Skeletal muscle satellite cell (primary cell): ENCODE data around the gene TBC1D1.

Experiments used
- H3K27me3 ChIP-seq: 2 replicates; pipeline ENCODE4 v1.7.0; 2013; ENCODE audit warnings: low read length; ENCODE audit not compliant: control insufficient read depth, insufficient read depth
- H3K36me3 ChIP-seq: 2 replicates; pipeline ENCODE4 v1.7.0; 2013; ENCODE audit warnings: mild to moderate bottlenecking, control low read depth, low read length; ENCODE audit not compliant: insufficient read depth
- H3K4me1 ChIP-seq: 2 replicates; pipeline ENCODE4 v1.7.0; 2013; ENCODE audit warnings: low read length; ENCODE audit not compliant: control insufficient read depth, insufficient read depth
- H3K4me2 ChIP-seq: 2 replicates; pipeline ENCODE4 v1.7.0; 2013; ENCODE audit warnings: mild to moderate bottlenecking, low read length
- H3K4me3 ChIP-seq: 2 replicates; pipeline ENCODE4 v1.7.0; 2013; ENCODE audit warnings: low read length
- H3K9ac ChIP-seq: 2 replicates; pipeline ENCODE4 v1.7.0; 2013; ENCODE audit warnings: mild to moderate bottlenecking, low read depth, low read length, moderate library complexity
- H3K9me3 ChIP-seq: replicated peaks from 2 replicates; pipeline ENCODE4 v1.7.0; 2013; ENCODE audit warnings: mild to moderate bottlenecking, control low read depth, low read length

TBC1D1 gene

GRCh38 chr4:37999000-37999716 lies 108.3 kb downstream of the TBC1D1 start:
- Histone ChIP-seq H3K4me1 (peaks cover 5% of the 10 kb centered on the region), H3K4me2 (no peak overlapping the region), H3K4me3 (no peak overlapping the region), H3K36me3 (no peaks in the 10 kb centered on the region), H3K9ac (no peak overlapping the region), H3K9me3 (no peaks in the 10 kb centered on the region), H3K27me3 (no peaks in the 10 kb centered on the region)

- Histone ChIP-seq H3K27me3 (no peaks in the 10 kb centered on the region), H3K4me1 (peaks cover 5% of the 10 kb centered on the region), H3K4me2 (no peak overlapping the region), H3K9me3 (no peaks in the 10 kb centered on the region), H3K36me3 (no peaks in the 10 kb centered on the region), H3K9ac (no peak overlapping the region), H3K4me3 (no peak overlapping the region)
Observed at GRCh38 chr4:37999965-38000364, 109.1 kb downstream of the TBC1D1 start.

GRCh38 chr4:38001927-38002326 lies 111.0 kb downstream of the TBC1D1 start:
- Histone ChIP-seq H3K9ac (no peak overlapping the region), H3K4me2 (no peak overlapping the region), H3K27me3 (no peaks in the 10 kb centered on the region), H3K4me3 (no peak overlapping the region), H3K36me3 (no peaks in the 10 kb centered on the region), H3K4me1 (peaks cover 5% of the 10 kb centered on the region), H3K9me3 (no peaks in the 10 kb centered on the region)

GRCh38 chr4:38002451-38003071 lies 111.7 kb downstream of the TBC1D1 start:
- Histone ChIP-seq H3K4me3 (no peak overlapping the region), H3K36me3 (no peaks in the 10 kb centered on the region), H3K9me3 (no peaks in the 10 kb centered on the region), H3K4me1 (peaks cover 5% of the 10 kb centered on the region), H3K9ac (no peak overlapping the region), H3K27me3 (no peaks in the 10 kb centered on the region), H3K4me2 (no peak overlapping the region)

- Histone ChIP-seq H3K9ac (no peak overlapping the region), H3K4me3 (no peak overlapping the region), H3K4me1 (peaks cover 5% of the 10 kb centered on the region), H3K36me3 (no peaks in the 10 kb centered on the region), H3K9me3 (no peaks in the 10 kb centered on the region), H3K27me3 (no peaks in the 10 kb centered on the region), H3K4me2 (no peak overlapping the region)
Observed at GRCh38 chr4:38003102-38003501, 112.2 kb downstream of the TBC1D1 start.

GRCh38 chr4:38003628-38004027 lies 112.7 kb downstream of the TBC1D1 start:
- H3K4me2 ChIP-seq, result no peak overlapping the region
- H3K4me3 ChIP-seq, result no peak overlapping the region
- peaks cover 5% of the 10 kb centered on the region for H3K4me1 ChIP-seq
- H3K9me3 ChIP-seq, result no peaks in the 10 kb centered on the region
- no peaks in the 10 kb centered on the region for H3K27me3 ChIP-seq
- no peaks in the 10 kb centered on the region for H3K36me3 ChIP-seq
- H3K9ac ChIP-seq, result no peak overlapping the region

GRCh38 chr4:38004062-38004461 lies 113.2 kb downstream of the TBC1D1 start:
- no peaks in the 10 kb centered on the region for H3K27me3 ChIP-seq
- H3K36me3 ChIP-seq, result no peaks in the 10 kb centered on the region
- no peak overlapping the region for H3K9ac ChIP-seq
- no peak overlapping the region for H3K4me2 ChIP-seq
- no peak overlapping the region for H3K4me3 ChIP-seq
- no peaks in the 10 kb centered on the region for H3K9me3 ChIP-seq
- peaks cover 5% of the 10 kb centered on the region for H3K4me1 ChIP-seq

GRCh38 chr4:38004887-38005286 lies 114.0 kb downstream of the TBC1D1 start:
- Histone ChIP-seq H3K4me2 (no peak overlapping the region), H3K36me3 (no peaks in the 10 kb centered on the region), H3K9ac (no peak overlapping the region), H3K4me1 (peaks cover 5% of the 10 kb centered on the region), H3K27me3 (no peaks in the 10 kb centered on the region), H3K4me3 (no peak overlapping the region), H3K9me3 (no peaks in the 10 kb centered on the region)

GRCh38 chr4:38005637-38006036 lies 114.8 kb downstream of the TBC1D1 start:
- Histone ChIP-seq H3K4me1 (peaks cover 5% of the 10 kb centered on the region), H3K36me3 (no peaks in the 10 kb centered on the region), H3K9me3 (no peaks in the 10 kb centered on the region), H3K4me3 (no peak overlapping the region), H3K9ac (no peak overlapping the region), H3K4me2 (no peak overlapping the region), H3K27me3 (no peaks in the 10 kb centered on the region)

GRCh38 chr4:38007645-38008044 lies 116.8 kb downstream of the TBC1D1 start:
- no peak overlapping the region for H3K4me2 ChIP-seq
- H3K4me1 ChIP-seq, result peaks cover 4% of the 10 kb centered on the region
- no peak overlapping the region for H3K4me3 ChIP-seq
- H3K9ac ChIP-seq, result no peak overlapping the region
- no peaks in the 10 kb centered on the region for H3K9me3 ChIP-seq
- H3K36me3 ChIP-seq, result no peaks in the 10 kb centered on the region
- H3K27me3 ChIP-seq, result no peaks in the 10 kb centered on the region

GRCh38 chr4:38008571-38009021 lies 117.7 kb downstream of the TBC1D1 start:
- Histone ChIP-seq H3K4me1 (peaks cover 8% of the 10 kb centered on the region), H3K4me3 (no peak overlapping the region), H3K9ac (no peak overlapping the region), H3K27me3 (no peaks in the 10 kb centered on the region), H3K4me2 (no peak overlapping the region), H3K9me3 (no peaks in the 10 kb centered on the region), H3K36me3 (no peaks in the 10 kb centered on the region)

- no peak overlapping the region for H3K4me3 ChIP-seq
- no peaks in the 10 kb centered on the region for H3K9me3 ChIP-seq
- peaks cover 15% of the 10 kb centered on the region for H3K4me1 ChIP-seq
- H3K27me3 ChIP-seq, result no peaks in the 10 kb centered on the region
- no peak overlapping the region for H3K4me2 ChIP-seq
- H3K9ac ChIP-seq, result no peak overlapping the region
- no peaks in the 10 kb centered on the region for H3K36me3 ChIP-seq
Observed at GRCh38 chr4:38009421-38009820, 118.5 kb downstream of the TBC1D1 start.
